Lung (tissue), 12 donors: Measurements from ENCODE around the gene COPS8. TPM values are rescaled to one million over a fixed set of nuclear protein-coding genes. Genes with fewer than 3 reads are reported as not detected.

Experiments used
- ATAC-seq: fragments of 200-7000 bp; cut with Tn5 transposase; one replicate; pipeline ENCODE4 v1.9.1; 2020; ENCODE audit warnings: moderate number of reproducible peaks; ENCODE audit not compliant: insufficient read depth, low FRiP score
- DNase-seq, 3 donors: peaks; one replicate each; pipeline ENCODE4 v3.0.0-alpha.2; 2013 to 2017
- H3K27ac ChIP-seq, 2 donors: one replicate each; pipeline ENCODE4 v1.5.1; 2013; ENCODE audit warnings: mild to moderate bottlenecking in 2 of 2, moderate library complexity in 2 of 2, control low read depth in 1 of 2, inconsistent platforms in 1 of 2, low read depth in 1 of 2, low read length in 1 of 2
- H3K27me3 ChIP-seq, 3 donors: one replicate each; pipeline ENCODE4 v1.5.1; 2013; ENCODE audit warnings: low read length in 2 of 3; ENCODE audit not compliant: control insufficient read depth in 3 of 3, insufficient read depth in 3 of 3
- H3K36me3 ChIP-seq, 4 donors: one replicate each; pipeline ENCODE4 v1.5.1; 2013; ENCODE audit warnings: low read length in 4 of 4, mild to moderate bottlenecking in 1 of 4, moderate library complexity in 1 of 4; ENCODE audit not compliant: control insufficient read depth in 4 of 4, insufficient read depth in 4 of 4
- H3K4me1 ChIP-seq, 5 donors: one replicate each; pipeline ENCODE4 v1.5.1; 2013; ENCODE audit warnings: low read length in 5 of 5, mild to moderate bottlenecking in 2 of 5, moderate library complexity in 1 of 5; ENCODE audit not compliant: control insufficient read depth in 5 of 5, insufficient read depth in 5 of 5
- H3K4me3 ChIP-seq: one replicate; pipeline ENCODE4 v1.5.1; 2013; ENCODE audit warnings: mild to moderate bottlenecking, control low read depth, moderate library complexity
- H3K9ac ChIP-seq, 2 donors: one replicate each; pipeline ENCODE4 v1.5.1; 2013; ENCODE audit warnings: low read length in 2 of 2, control low read depth in 1 of 2; ENCODE audit not compliant: insufficient read depth in 1 of 2
- H3K9me3 ChIP-seq, 4 donors: one replicate each; pipeline ENCODE4 v1.5.1; 2013; ENCODE audit warnings: low read length in 3 of 4, mild to moderate bottlenecking in 1 of 4, moderate library complexity in 1 of 4; ENCODE audit not compliant: control insufficient read depth in 4 of 4, insufficient read depth in 3 of 4
- CTCF ChIP-seq: IDR thresholded peaks from 2 replicates; pipeline ENCODE4 v1.5.1; 2012; ENCODE audit warnings: mild to moderate bottlenecking; ENCODE audit errors: control extremely low read depth, extremely low read depth
- WGBS, 2 donors: extraction: QIAGEN DNeasy Blood & Tissue Kit; methylation state at CpG; one replicate each; pipeline ENCODE4 v1.1.7; 2013; 5-methylcytosine and 5-hydroxymethylcytosine counted together
- polyA plus RNA-seq, 2 donors: library from polyadenylated mRNA; stranded (reverse); fragments of 200-250 nt; gene quantifications; one replicate each; pipeline ENCODE4 v1.2.1, GENCODE V29; 2013
- total RNA-seq, 2 donors: library from RNA; depleted of rRNA in 1 of 2; stranded (reverse); fragments of >200 nt in 1 of 2; gene quantifications; one replicate each; pipeline ENCODE4 v1.2.1, GENCODE V29; 2014 to 2021
- donor health status: control.
- donor health status: control.
- donor health status: Bipolar disorder and iron deficiency.
- donor health status: healthy.
- donor health status: DM: yes; HTN: yes; CAD: no.

The COPS8 gene
- total and polyA plus RNA-seq, 4 donors = 24.7 to 70.5 (median 36.2) TPM

- H3K4me1 ChIP-seq = peaks cover 0 to 8% (median 4%) of the 10 kb centered on the region in 5 donors
- H3K27me3 ChIP-seq = no peaks in the 10 kb centered on the region
- H3K9ac ChIP-seq = no peak overlapping the region
- WGBS, 2 donors = 62 to 66% methylated on average over 4 of the region's 4 CpGs
- DNase-seq (no peak), ATAC-seq (no peak)
- H3K27ac ChIP-seq = peak overlapping the region in 1 of 2 donors; percentile 50
- no peak for TF ChIP-seq CTCF
- H3K9me3 ChIP-seq = no peaks in the 10 kb centered on the region
- peaks cover 13 to 69% (median 32%) of the 10 kb centered on the region in 4 donors for H3K36me3 ChIP-seq
- H3K4me3 ChIP-seq = no peak overlapping the region
Observed at GRCh38 chr2:237096201-237096600, 10.5 kb downstream of the COPS8 start.

- 90 to 98% methylated on average over 4 of the region's 4 CpGs for WGBS, 2 donors
- H3K36me3 ChIP-seq = peaks cover 13 to 71% (median 35%) of the 10 kb centered on the region in 4 donors
- no peak for DNase-seq
- no peak for ATAC-seq
- no peak for TF ChIP-seq CTCF
- H3K9me3 ChIP-seq = no peaks in the 10 kb centered on the region
- H3K27me3 ChIP-seq = no peaks in the 10 kb centered on the region
- no peak overlapping the region for H3K4me3 ChIP-seq
- no peak overlapping the region for H3K9ac ChIP-seq
- H3K4me1 ChIP-seq = peaks cover 0 to 8% (median 4%) of the 10 kb centered on the region in 5 donors
- H3K27ac ChIP-seq = peak overlapping the region in 1 of 2 donors; percentile 83
Observed at GRCh38 chr2:237096911-237097310, 11.2 kb downstream of the COPS8 start.

- H3K27ac ChIP-seq = peak overlapping the region in 1 of 2 donors; percentile 83
- H3K36me3 ChIP-seq = peaks cover 13 to 67% (median 35%) of the 10 kb centered on the region in 4 donors
- H3K9me3 ChIP-seq = no peaks in the 10 kb centered on the region
- DNase-seq = no peak
- ATAC-seq = no peak
- peaks cover 0 to 8% (median 4%) of the 10 kb centered on the region in 5 donors for H3K4me1 ChIP-seq
- TF ChIP-seq CTCF = no peak
- no peak overlapping the region for H3K9ac ChIP-seq
- H3K27me3 ChIP-seq = no peaks in the 10 kb centered on the region
- 92 to 96% methylated on average over 2 of the region's 2 CpGs for WGBS, 2 donors
- no peak overlapping the region for H3K4me3 ChIP-seq
Observed at GRCh38 chr2:237097326-237097910, 11.7 kb downstream of the COPS8 start.
